Keratinocyte (primary cell): ENCODE results near the gene SCYL3.
"Not testable (repeated sequence)": the region's sequence is repeated elsewhere in the genome, so short reads cannot be mapped to it uniquely, and the experiment has no call there.

Experiments used
- EZH2 ChIP-seq: IDR thresholded peaks from one replicate; pipeline ENCODE4 v1.6.1; 2012; ENCODE audit warnings: inconsistent platforms, mild to moderate bottlenecking, low read length, moderate library complexity
- TF ChIP-seq, protein P1 (sequence below), 3 experiments: IDR thresholded peaks in 1 of 3; conservative IDR thresholded peaks in 1 of 3; optimal IDR thresholded peaks in 1 of 3; 2 replicates in 2 of 3; 3 replicates in 1 of 3; pipeline versions ENCODE3 to v1.5.1; 2011; ENCODE audit warnings: low read length in 3 of 3, mild to moderate bottlenecking in 3 of 3, moderate library complexity in 2 of 3, control low read depth in 1 of 3, inconsistent platforms in 1 of 3; ENCODE audit not compliant: insufficient read depth in 2 of 3; ENCODE audit errors: extremely low read depth in 1 of 3

- TF ChIP-seq, protein P1, sequence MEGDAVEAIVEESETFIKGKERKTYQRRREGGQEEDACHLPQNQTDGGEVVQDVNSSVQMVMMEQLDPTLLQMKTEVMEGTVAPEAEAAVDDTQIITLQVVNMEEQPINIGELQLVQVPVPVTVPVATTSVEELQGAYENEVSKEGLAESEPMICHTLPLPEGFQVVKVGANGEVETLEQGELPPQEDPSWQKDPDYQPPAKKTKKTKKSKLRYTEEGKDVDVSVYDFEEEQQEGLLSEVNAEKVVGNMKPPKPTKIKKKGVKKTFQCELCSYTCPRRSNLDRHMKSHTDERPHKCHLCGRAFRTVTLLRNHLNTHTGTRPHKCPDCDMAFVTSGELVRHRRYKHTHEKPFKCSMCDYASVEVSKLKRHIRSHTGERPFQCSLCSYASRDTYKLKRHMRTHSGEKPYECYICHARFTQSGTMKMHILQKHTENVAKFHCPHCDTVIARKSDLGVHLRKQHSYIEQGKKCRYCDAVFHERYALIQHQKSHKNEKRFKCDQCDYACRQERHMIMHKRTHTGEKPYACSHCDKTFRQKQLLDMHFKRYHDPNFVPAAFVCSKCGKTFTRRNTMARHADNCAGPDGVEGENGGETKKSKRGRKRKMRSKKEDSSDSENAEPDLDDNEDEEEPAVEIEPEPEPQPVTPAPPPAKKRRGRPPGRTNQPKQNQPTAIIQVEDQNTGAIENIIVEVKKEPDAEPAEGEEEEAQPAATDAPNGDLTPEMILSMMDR (optimal IDR thresholded peaks at IDR 0.05 in 1 of 3, IDR thresholded peaks at IDR 0.05 in 1 of 3, conservative IDR thresholded peaks at IDR 0.05 in 1 of 3; ENCODE audit: extremely low read depth in 1 of 3, insufficient read depth in 2 of 3, low read length in 3 of 3): not testable (repeated sequence)
- not testable (repeated sequence) for TF ChIP-seq EZH2
These were observed 24.5 kb upstream of the SCYL3 start for GRCh38 chr1:169918220-169918619.
